Right lobe of liver (tissue), 6 donors: ENCODE data around the gene MCOLN2. TPM values are rescaled to one million over a fixed set of nuclear protein-coding genes. Genes with fewer than 3 reads are reported as not detected.
A peak's percentile ranks its signal among the peaks of the same experiment; 100 is the strongest.

Experiments used
- ATAC-seq, 4 donors: fragments of 200-7000 bp; cut with Tn5 transposase; one replicate each; pipeline ENCODE4 v1.9.1; 2020; ENCODE audit warnings: mild to moderate bottlenecking in 4 of 4, moderate library complexity in 4 of 4
- DNase-seq, 3 donors: peaks; one replicate each; pipeline ENCODE4 v3.0.0-alpha.2; 2020
- H3K27ac ChIP-seq, 3 donors: fragments of 200-600 bp; one replicate each; pipeline ENCODE4 v1.8.0; 2022
- H3K27me3 ChIP-seq, 2 donors: fragments of 200-600 bp; one replicate each; pipeline ENCODE4 v1.8.0; 2022
- H3K36me3 ChIP-seq, 4 donors: fragments of 200-600 bp; sonication (generic) in 1 of 4; one replicate each; pipeline versions ENCODE4 v1.5.1 to v1.8.0; 2017 to 2022; ENCODE audit warnings: control low read depth in 1 of 4
- H3K4me1 ChIP-seq, 4 donors: fragments of 200-600 bp; sonication (generic) in 1 of 4; one replicate each; pipeline versions ENCODE4 v1.5.1 to v1.8.0; 2017 to 2022; ENCODE audit warnings: control low read depth in 1 of 4
- H3K4me3 ChIP-seq, 3 donors: fragments of 200-600 bp; one replicate each; pipeline ENCODE4 v1.8.0; 2022
- H3K9me3 ChIP-seq, 4 donors: fragments of 200-600 bp; sonication (generic) in 1 of 4; one replicate each; pipeline versions ENCODE4 v1.5.1 to v1.8.0; 2017 to 2022; ENCODE audit warnings: control low read depth in 1 of 4
- POLR2A ChIP-seq: fragments of 450-650 bp; IDR thresholded peaks from one replicate; pipeline ENCODE4 v1.6.1; 2017; ENCODE audit warnings: antibody characterized with exemption, mild to moderate bottlenecking
- WGBS: methylation state at CpG from one replicate; pipeline ENCODE4 v1.1.6; 2018; ENCODE audit warnings: low coverage, low lambda C conversion rate; ENCODE audit not compliant: insufficient coverage; ENCODE audit errors: missing lambda C conversion rate; 5-methylcytosine and 5-hydroxymethylcytosine counted together
- intact Hi-C, 2 donors: fragments of 100-400 bp; cut with DNase I; formaldehyde crosslinking; loops; one replicate each; pipeline versions ENCODE4 v1.11.2 to v1.14.1; 2022
- total RNA-seq, 6 experiments: library from RNA; depleted of rRNA in 2 of 6; stranded (reverse); fragments of >200 nt in 2 of 6; fragmentation: NEBNext Ultra II Directional in 3 of 6; extraction: Animal tissue kit (Norgen Biotek cat#: 25700) in 3 of 6; gene quantifications; one replicate each; pipeline versions ENCODE4 v1.1.0 to v1.2.4, GENCODE V29; 2016 to 2023
- TF ChIP-seq, protein P1 (sequence below), 4 donors: fragments of 200-600 bp in 3 of 4; fragments of 450-650 bp in 1 of 4; IDR thresholded peaks; one replicate each; pipeline versions ENCODE4 v1.5.1 to v1.8.0; 2016 to 2022; ENCODE audit warnings: antibody characterized with exemption in 4 of 4, mild to moderate bottlenecking in 2 of 4
- donor health status: DM: no; HTN: yes; CAD: no.
- donor health status: DM: no; HTN: no; CAD: no.
- donor health status: DM: no; HTN: no; CAD: no.
- donor health status: DM: no; HTN: yes; CAD: no.
- donor health status: DM: no; HTN: yes; CAD: no.

Gene MCOLN2
- total RNA-seq, 6 experiments from 2014 or later, result 0.09 to 0.19 TPM; not detected in 4

DNA sequence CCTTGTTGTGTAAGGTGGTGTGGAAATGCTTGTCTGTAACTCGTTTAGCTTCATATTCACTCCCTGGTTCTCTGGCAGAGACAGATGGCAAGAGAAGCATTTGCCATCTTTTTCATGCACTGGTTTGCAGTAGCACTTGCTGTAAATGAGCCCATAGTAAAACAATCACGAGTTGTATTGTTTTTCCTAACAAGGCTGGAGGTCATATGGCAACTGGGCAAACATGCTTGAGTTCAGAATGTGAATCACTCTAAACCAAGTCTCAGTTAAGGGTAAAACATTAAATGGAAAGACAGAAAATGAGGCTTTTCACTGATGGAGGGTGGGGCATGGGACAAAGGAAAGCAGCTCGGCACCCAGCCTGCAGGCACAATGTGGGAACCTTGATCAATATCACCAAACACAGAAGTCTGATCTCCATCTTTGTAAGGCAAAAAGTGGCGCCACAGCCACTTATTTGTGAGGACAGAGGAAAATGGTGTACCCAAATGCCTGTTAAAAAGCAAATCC, 77.4 kb downstream of the MCOLN2 start:
- ATAC-seq, result no peak
- no peaks in the 10 kb centered on the region for H3K9me3 ChIP-seq

DNA sequence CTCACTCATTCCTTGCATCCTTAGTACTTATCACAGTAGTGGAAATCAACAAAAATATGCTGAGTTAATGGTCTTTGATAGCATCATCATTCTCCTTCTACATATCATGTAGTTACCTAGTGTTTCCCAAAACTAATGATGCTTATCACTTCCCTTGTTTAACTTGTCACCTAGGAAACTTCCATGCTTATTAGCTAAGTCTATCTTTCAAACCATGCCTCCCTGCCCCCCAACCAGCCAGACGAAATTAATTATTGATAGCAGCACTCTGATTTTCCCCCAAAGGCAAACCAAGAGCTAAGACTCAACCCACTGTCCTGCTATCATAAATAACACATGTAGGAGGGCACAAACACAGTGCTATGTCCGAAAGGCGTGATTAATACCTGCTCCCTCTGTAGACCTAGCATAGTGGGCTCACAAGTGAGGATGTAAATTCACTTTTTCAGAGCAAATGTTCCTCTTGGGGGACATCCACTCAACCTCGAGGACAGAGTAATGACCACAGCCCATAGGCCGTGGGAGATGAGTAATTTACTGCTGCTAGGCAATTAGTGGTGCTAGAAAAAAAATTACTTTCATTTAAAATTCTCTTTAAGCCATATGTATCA, 78.1 kb downstream of the MCOLN2 start:
- intact Hi-C loops, result no loop called here
- WGBS, result 63% methylated on average over 5 of the region's 5 CpGs
- H3K9me3 ChIP-seq, result no peaks in the 10 kb centered on the region
- DNase-seq (no peak), ATAC-seq (no peak)
- no peaks in the 10 kb centered on the region for H3K36me3 ChIP-seq
- TF ChIP-seq, protein P1, sequence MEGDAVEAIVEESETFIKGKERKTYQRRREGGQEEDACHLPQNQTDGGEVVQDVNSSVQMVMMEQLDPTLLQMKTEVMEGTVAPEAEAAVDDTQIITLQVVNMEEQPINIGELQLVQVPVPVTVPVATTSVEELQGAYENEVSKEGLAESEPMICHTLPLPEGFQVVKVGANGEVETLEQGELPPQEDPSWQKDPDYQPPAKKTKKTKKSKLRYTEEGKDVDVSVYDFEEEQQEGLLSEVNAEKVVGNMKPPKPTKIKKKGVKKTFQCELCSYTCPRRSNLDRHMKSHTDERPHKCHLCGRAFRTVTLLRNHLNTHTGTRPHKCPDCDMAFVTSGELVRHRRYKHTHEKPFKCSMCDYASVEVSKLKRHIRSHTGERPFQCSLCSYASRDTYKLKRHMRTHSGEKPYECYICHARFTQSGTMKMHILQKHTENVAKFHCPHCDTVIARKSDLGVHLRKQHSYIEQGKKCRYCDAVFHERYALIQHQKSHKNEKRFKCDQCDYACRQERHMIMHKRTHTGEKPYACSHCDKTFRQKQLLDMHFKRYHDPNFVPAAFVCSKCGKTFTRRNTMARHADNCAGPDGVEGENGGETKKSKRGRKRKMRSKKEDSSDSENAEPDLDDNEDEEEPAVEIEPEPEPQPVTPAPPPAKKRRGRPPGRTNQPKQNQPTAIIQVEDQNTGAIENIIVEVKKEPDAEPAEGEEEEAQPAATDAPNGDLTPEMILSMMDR (IDR thresholded peaks at IDR 0.05), result no peak
- no peak for TF ChIP-seq POLR2A
- H3K4me3 ChIP-seq, result no peak overlapping the region
- no peaks in the 10 kb centered on the region for H3K4me1 ChIP-seq
- H3K27ac ChIP-seq, result no peak overlapping the region
- no peaks in the 10 kb centered on the region for H3K27me3 ChIP-seq

More for the DNA sequence above, 77.4 kb downstream of the MCOLN2 start:
- no peak for DNase-seq
- intact Hi-C loops, result no loop called here
- no peak overlapping the region for H3K27ac ChIP-seq
- H3K4me1 ChIP-seq, result no peaks in the 10 kb centered on the region
- TF ChIP-seq POLR2A, result no peak
- TF ChIP-seq, protein P1 (IDR thresholded peaks at IDR 0.05), result no peak
- no peaks in the 10 kb centered on the region for H3K27me3 ChIP-seq
- WGBS, result 59% methylated on average over 4 of the region's 4 CpGs
- H3K4me3 ChIP-seq, result no peak overlapping the region
- no peaks in the 10 kb centered on the region for H3K36me3 ChIP-seq

DNA sequence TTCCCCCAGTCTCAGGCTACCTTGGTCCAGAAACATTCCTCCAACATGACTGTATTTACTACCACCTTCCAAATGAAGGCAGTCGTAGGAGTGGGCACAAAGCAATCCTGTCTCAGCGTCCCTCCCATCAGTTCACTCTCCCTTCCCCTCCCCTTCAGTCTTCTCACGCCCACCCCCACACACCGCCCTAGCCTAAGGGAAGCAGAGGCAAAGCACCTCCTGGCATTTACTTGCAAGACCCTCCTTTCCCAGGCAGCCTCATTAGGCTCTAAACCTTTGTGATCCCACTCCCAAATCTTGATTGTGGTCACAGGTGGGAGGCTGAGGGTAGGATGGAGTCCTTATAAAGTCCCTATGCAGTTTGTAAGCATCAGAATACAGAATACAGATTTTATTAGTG, 80.0 kb downstream of the MCOLN2 start:
- 63% methylated on average over 4 of the region's 4 CpGs for WGBS
- no peak for TF ChIP-seq POLR2A
- TF ChIP-seq, protein P1 (IDR thresholded peaks at IDR 0.05), result no peak

DNA sequence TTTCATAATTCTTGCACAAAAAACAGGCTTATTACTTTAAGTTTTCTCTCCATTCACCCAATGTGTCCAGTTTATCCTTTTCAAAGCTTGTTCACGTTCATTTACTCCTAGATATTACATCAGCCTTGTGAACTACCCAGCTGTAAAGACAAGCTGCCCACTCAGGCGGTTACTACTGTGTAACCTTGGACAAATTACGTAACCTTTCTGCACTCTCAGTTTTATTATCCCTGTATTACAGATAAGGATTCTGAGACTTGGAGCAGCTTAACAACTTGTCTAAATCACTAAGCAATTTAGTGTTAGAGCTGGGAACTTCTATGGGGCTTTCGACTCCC, 83.4 kb downstream of the MCOLN2 start:
- ATAC-seq (peak; percentile 35 to 59 (median 52)), DNase-seq (no peak)
- WGBS, result 24% methylated on average over 4 of the region's 4 CpGs
- Histone ChIP-seq H3K4me3 (no peak overlapping the region), H3K27ac (no peak overlapping the region), H3K4me1 (no peaks in the 10 kb centered on the region), H3K27me3 (no peaks in the 10 kb centered on the region), H3K9me3 (no peaks in the 10 kb centered on the region), H3K36me3 (no peaks in the 10 kb centered on the region)
- intact Hi-C loops, result no loop called here
- no peak for TF ChIP-seq POLR2A
- TF ChIP-seq, protein P1 (IDR thresholded peaks at IDR 0.05), result no peak

More for the DNA sequence above, 80.0 kb downstream of the MCOLN2 start:
- no peak for DNase-seq
- no peaks in the 10 kb centered on the region for H3K36me3 ChIP-seq
- intact Hi-C loops, result no loop called here
- ATAC-seq, result no peak
- no peak overlapping the region for H3K27ac ChIP-seq
- H3K27me3 ChIP-seq, result no peaks in the 10 kb centered on the region
- no peaks in the 10 kb centered on the region for H3K4me1 ChIP-seq
- no peak overlapping the region for H3K4me3 ChIP-seq
- H3K9me3 ChIP-seq, result no peaks in the 10 kb centered on the region
